ENCODE data around the gene SRGAP1. TPM values are rescaled to one million over a fixed set of nuclear protein-coding genes. Genes with fewer than 3 reads are reported as not detected.

The SRGAP1 gene
- total and polyA plus RNA-seq, 9 of the 15 experiments (the other 6 are each of a cell fraction or from before 2014, with no cell fraction given) = 0.01 to 0.13 (median 0.04) TPM; not detected in 3

- no peak for TF ChIP-seq POLR2B (IDR thresholded peaks at IDR 0.05; ENCODE audit: low read depth, partially characterized antibody)
- TF ChIP-seq HOMEZ (CRISPR knock-in tag; IDR thresholded peaks at IDR 0.05) = no peak
Observed at GRCh38 chr12:63828867-63829266, 15.6 kb upstream of the SRGAP1 start (continued).

GRCh38 chr12:63836046-63836445 is 8.5 kb upstream of the SRGAP1 start:
- H3K4me1 ChIP-seq (replicated peaks in 1 of 2; ENCODE audit: control insufficient read depth in 2 of 2, insufficient read depth in 2 of 2, low read length in 2 of 2) = no peaks in the 10 kb centered on the region
- H3K27me3 ChIP-seq (ENCODE audit: control insufficient read depth in 2 of 2, insufficient read depth in 2 of 2, low read length in 2 of 2) = no peaks in the 10 kb centered on the region
- H3K27ac ChIP-seq (ENCODE audit: extremely low read depth, low read depth, low read length) = no peak overlapping the region
- POLR2A ChIA-PET = interaction anchor here (1.2 kb wide), 1 partner anchor 10 kb away, joined by 3 read pairs; no protein-coding TSS in a partner anchor
- intact Hi-C loops (cut with micrococcal nuclease) = no loop called here
- no peaks in the 10 kb centered on the region for H3K9me3 ChIP-seq (replicated peaks; ENCODE audit: control insufficient read depth, insufficient read depth, low read depth, low read length)
- no peak overlapping the region for H3K4me3 ChIP-seq
- no peaks in the 10 kb centered on the region for H4K20me1 ChIP-seq (replicated peaks; ENCODE audit: control insufficient read depth, insufficient read depth, low read length)
- no peak for DNase-seq (ENCODE audit: extremely low read depth in 1 of 4, low spot score in 3 of 4)
- no peak overlapping the region for H3K4me2 ChIP-seq (ENCODE audit: insufficient read depth, low read length)
- no peaks in the 10 kb centered on the region for H3K36me3 ChIP-seq (ENCODE audit: control insufficient read depth, insufficient read depth, low read length)
- no peak overlapping the region for H3K9ac ChIP-seq (ENCODE audit: insufficient read depth in 1 of 2, low read depth in 2 of 2, low read length in 2 of 2)
- no TSS peak for BruUV-seq (replicated peaks)
- 7% methylated on average over 2 of the region's 2 CpGs for WGBS (ENCODE audit: insufficient coverage, low coverage, missing lambda C conversion rate)
- in situ Hi-C loops (cut with MboI) = loop anchor here (5.0 to 25.0 kb wide), 2 partner anchors 416 to 551 kb away; partner anchors contain the start of gene C12orf56
- H3K9me1 ChIP-seq (ENCODE audit: control insufficient read depth, insufficient read depth, low read length) = no peaks in the 10 kb centered on the region
- CTCF ChIA-PET (ENCODE audit: low intra/inter-chr PET ratio) = no interaction called here
- FAIRE-seq = no peak
- H3K79me2 ChIP-seq (ENCODE audit: control insufficient read depth, insufficient read depth, low read length) = no peaks in the 10 kb centered on the region
- no peak overlapping the region for H2AFZ ChIP-seq (ENCODE audit: low read depth, low read length)
- no peak for ATAC-seq
- TF ChIP-seq MCM7 (IDR thresholded peaks at IDR 0.05) (no peak), CHD4 (IDR thresholded peaks at IDR 0.05; ENCODE audit: insufficient read depth, insufficient replicate concordance, low read depth, low read length, poor library complexity, severe bottlenecking) (no peak), SMAD1 (IDR thresholded peaks at IDR 0.05; ENCODE audit: low read depth, low read length, partially characterized antibody) (no peak), ZNF780A (CRISPR knock-in tag; IDR thresholded peaks at IDR 0.05) (no peak), RREB1 (CRISPR knock-in tag; IDR thresholded peaks at IDR 0.05) (no peak), ZNF133 (CRISPR knock-in tag; IDR thresholded peaks at IDR 0.05) (no peak), CXXC5 (CRISPR knock-in tag; IDR thresholded peaks at IDR 0.05) (no peak), ARID3A (IDR thresholded peaks at IDR 0.05; ENCODE audit: borderline replicate concordance, low read depth, low read length) (no peak), ZNF655 (CRISPR knock-in tag; IDR thresholded peaks at IDR 0.05) (no peak)

Measured in K562 (cell line).